HepG2 (cell line): ENCODE measurements around the gene DNAJC19. TPM values are rescaled to one million over a fixed set of nuclear protein-coding genes. Genes with fewer than 3 reads are reported as not detected.

Experiments used
- ARNTL ChIP-seq: sonication (generic); formaldehyde crosslinking; IDR thresholded peaks from 2 replicates; pipeline ENCODE4 v1.4.0; 2020; ENCODE audit warnings: mild to moderate bottlenecking, missing genetic modification reagents
- ATF6 ChIP-seq: sonication (generic); formaldehyde crosslinking; conservative IDR thresholded peaks from 2 replicates; pipeline ENCODE4 v1.4.0; 2020; ENCODE audit warnings: missing genetic modification reagents
- CC2D1A ChIP-seq: sonication (generic); formaldehyde crosslinking; IDR thresholded peaks from 2 replicates; pipeline ENCODE4 v1.8.1; 2023; ENCODE audit warnings: mild to moderate bottlenecking, missing genetic modification reagents
- CENPT ChIP-seq: sonication (generic); formaldehyde crosslinking; IDR thresholded peaks from 2 replicates; pipeline ENCODE4 v1.8.0; 2022; ENCODE audit warnings: low read depth, mild to moderate bottlenecking, moderate library complexity, missing genetic modification reagents
- ETS1 ChIP-seq: sonication (generic); formaldehyde crosslinking; IDR thresholded peaks from 2 replicates; pipeline ENCODE4 v1.4.0; 2020; ENCODE audit warnings: missing genetic modification reagents
- MZF1 ChIP-seq: sonication (generic); formaldehyde crosslinking; IDR thresholded peaks from 2 replicates; pipeline ENCODE4 v1.8.1; 2023; ENCODE audit warnings: mild to moderate bottlenecking, missing genetic modification reagents, borderline replicate concordance
- PRPF4 ChIP-seq: fragments of 200-400 bp; formaldehyde crosslinking; IDR thresholded peaks from 2 replicates; pipeline ENCODE4 v1.6.1; 2016; ENCODE audit warnings: low read length, low read depth; ENCODE audit not compliant: poor library complexity, severe bottlenecking
- REL ChIP-seq: sonication (generic); formaldehyde crosslinking; conservative IDR thresholded peaks from 2 replicates; pipeline ENCODE4 v1.8.0; 2022; ENCODE audit warnings: mild to moderate bottlenecking, missing genetic modification reagents, moderate library complexity
- TRAFD1 ChIP-seq: sonication (generic); formaldehyde crosslinking; IDR thresholded peaks from 2 replicates; pipeline ENCODE4 v1.5.1; 2020; ENCODE audit warnings: missing genetic modification reagents, mild to moderate bottlenecking, borderline replicate concordance
- ZBTB10 ChIP-seq: sonication (generic); formaldehyde crosslinking; IDR thresholded peaks from 2 replicates; pipeline ENCODE4 v1.4.0; 2020; ENCODE audit warnings: missing genetic modification reagents, borderline replicate concordance
- ZNF878 ChIP-seq: sonication (generic); formaldehyde crosslinking; IDR thresholded peaks from 2 replicates; pipeline ENCODE4 v1.8.1; 2023; ENCODE audit warnings: mild to moderate bottlenecking, missing genetic modification reagents, moderate library complexity
- polyA plus RNA-seq, 8 experiments: library from polyadenylated mRNA; depleted of rRNA in 3 of 8; stranded (reverse) in 7 of 8; unstranded in 1 of 8; fragments of >200 nt; fragmentation: Illumina TruSeq in 4 of 8; extraction: Trizol in 4 of 8; gene quantifications; 2 replicates each; pipeline versions ENCODE4 v1.2.1 to v1.2.3, GENCODE V29; 2011 to 2016; ENCODE audit warnings: low read depth in 4 of 8, missing spikeins in 1 of 8, mixed read lengths in 1 of 8; ENCODE audit not compliant: insufficient read depth in 1 of 8
- total RNA-seq, 5 experiments: library from RNA; depleted of rRNA; stranded (reverse); fragments of >200 nt; fragmentation: Illumina TruSeq; extraction: Trizol; gene quantifications; 2 replicates each; pipeline ENCODE4 v1.2.3, GENCODE V29; 2016; ENCODE audit warnings: low read depth in 1 of 5
- TF ChIP-seq, protein P1 (sequence below): sonication (generic); formaldehyde crosslinking; IDR thresholded peaks from 2 replicates; pipeline ENCODE4 v1.4.0; 2020; ENCODE audit warnings: low read depth, mild to moderate bottlenecking, missing genetic modification reagents
- TF ChIP-seq, protein P2 (sequence below), 2 experiments: IDR thresholded peaks; 2 replicates each; pipeline ENCODE4 v1.6.1; 2011 to 2012; ENCODE audit warnings: low read length in 2 of 2, borderline replicate concordance in 1 of 2, low read depth in 1 of 2, mild to moderate bottlenecking in 1 of 2, moderate library complexity in 1 of 2

DNAJC19 gene
- total and polyA plus RNA-seq, 2 of the 13 experiments (the other 11 are each of a cell fraction or from before 2014, with no cell fraction given): 51.1 to 75.8 TPM

DNA sequence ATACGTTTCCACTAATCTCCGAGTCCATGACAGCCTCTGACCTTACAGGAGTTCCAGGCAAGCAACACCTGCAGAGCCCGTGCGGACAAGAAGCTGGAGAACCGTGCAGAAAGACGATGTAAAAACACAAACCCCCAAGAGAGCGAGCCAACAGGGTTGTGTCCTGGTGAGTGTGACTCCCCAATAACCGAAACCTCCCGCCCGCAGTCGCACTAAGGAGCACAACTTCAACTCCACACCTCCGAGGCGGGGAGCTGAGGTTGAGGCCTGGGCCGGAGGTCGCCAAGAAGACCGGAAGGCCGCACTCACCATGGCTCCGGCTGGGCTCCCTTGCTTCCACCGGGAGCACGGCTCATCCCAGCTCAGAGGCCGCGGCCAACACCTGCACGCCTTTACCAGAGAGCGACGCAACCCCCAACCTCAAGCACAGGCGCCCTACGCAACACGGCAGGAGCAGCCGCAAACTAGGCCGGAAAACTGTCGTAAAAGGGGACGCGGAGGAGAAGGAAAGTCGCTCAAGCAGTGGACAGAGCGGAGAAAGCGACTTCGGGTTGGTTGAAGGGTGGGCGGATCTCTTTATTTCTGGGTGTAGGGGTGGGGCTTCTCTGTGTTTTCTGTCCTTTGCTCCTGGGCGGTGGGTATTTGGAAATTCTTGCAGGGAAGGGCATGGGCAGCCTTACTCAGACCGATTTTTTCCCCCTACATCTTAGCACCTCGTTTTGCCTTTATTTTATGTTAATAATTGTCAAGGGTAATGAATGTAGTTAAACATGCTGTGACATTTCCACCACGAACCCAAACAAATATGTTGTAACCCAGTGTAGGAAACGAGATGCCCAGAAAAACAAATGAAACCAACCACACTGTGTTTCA lies at the start of gene DNAJC19 (continued):
- TF ChIP-seq TRAFD1 (CRISPR knock-in tag): no peak
- no peak for TF ChIP-seq PRPF4
- TF ChIP-seq, protein P1, sequence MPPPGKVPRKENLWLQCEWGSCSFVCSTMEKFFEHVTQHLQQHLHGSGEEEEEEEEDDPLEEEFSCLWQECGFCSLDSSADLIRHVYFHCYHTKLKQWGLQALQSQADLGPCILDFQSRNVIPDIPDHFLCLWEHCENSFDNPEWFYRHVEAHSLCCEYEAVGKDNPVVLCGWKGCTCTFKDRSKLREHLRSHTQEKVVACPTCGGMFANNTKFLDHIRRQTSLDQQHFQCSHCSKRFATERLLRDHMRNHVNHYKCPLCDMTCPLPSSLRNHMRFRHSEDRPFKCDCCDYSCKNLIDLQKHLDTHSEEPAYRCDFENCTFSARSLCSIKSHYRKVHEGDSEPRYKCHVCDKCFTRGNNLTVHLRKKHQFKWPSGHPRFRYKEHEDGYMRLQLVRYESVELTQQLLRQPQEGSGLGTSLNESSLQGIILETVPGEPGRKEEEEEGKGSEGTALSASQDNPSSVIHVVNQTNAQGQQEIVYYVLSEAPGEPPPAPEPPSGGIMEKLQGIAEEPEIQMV: peak; percentile 89; the same call in 1 of the 2 replicates
- TF ChIP-seq CC2D1A (CRISPR knock-in tag): no peak
- TF ChIP-seq CENPT (CRISPR knock-in tag): no peak
- TF ChIP-seq MZF1: no peak
- TF ChIP-seq ZNF878 (CRISPR knock-in tag): peak; percentile 59; the same call in 1 of the 2 replicates
- peak; percentile 60; the same call in 1 of the 2 replicates for TF ChIP-seq ZBTB10 (CRISPR knock-in tag)
- TF ChIP-seq, protein P2, sequence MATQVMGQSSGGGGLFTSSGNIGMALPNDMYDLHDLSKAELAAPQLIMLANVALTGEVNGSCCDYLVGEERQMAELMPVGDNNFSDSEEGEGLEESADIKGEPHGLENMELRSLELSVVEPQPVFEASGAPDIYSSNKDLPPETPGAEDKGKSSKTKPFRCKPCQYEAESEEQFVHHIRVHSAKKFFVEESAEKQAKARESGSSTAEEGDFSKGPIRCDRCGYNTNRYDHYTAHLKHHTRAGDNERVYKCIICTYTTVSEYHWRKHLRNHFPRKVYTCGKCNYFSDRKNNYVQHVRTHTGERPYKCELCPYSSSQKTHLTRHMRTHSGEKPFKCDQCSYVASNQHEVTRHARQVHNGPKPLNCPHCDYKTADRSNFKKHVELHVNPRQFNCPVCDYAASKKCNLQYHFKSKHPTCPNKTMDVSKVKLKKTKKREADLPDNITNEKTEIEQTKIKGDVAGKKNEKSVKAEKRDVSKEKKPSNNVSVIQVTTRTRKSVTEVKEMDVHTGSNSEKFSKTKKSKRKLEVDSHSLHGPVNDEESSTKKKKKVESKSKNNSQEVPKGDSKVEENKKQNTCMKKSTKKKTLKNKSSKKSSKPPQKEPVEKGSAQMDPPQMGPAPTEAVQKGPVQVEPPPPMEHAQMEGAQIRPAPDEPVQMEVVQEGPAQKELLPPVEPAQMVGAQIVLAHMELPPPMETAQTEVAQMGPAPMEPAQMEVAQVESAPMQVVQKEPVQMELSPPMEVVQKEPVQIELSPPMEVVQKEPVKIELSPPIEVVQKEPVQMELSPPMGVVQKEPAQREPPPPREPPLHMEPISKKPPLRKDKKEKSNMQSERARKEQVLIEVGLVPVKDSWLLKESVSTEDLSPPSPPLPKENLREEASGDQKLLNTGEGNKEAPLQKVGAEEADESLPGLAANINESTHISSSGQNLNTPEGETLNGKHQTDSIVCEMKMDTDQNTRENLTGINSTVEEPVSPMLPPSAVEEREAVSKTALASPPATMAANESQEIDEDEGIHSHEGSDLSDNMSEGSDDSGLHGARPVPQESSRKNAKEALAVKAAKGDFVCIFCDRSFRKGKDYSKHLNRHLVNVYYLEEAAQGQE (IDR thresholded peaks at IDR 0.05; ENCODE audit: borderline replicate concordance in 1 of 2, low read depth in 1 of 2, low read length in 2 of 2): peak in 1 of 2 experiments; percentile 30; a peak in 1 of 4 replicates
- TF ChIP-seq ARNTL (CRISPR knock-in tag): 0 out of 2 replicates have a peak, but pooled peaks have one; percentile 50
- no peak for TF ChIP-seq ATF6 (CRISPR knock-in tag)
- no peak for TF ChIP-seq ETS1 (CRISPR knock-in tag)
- TF ChIP-seq REL (CRISPR knock-in tag): no peak
